GM19328 (cell line): ENCODE data around the gene PDCD1.
"Not testable (repeated sequence)": the region's sequence is repeated elsewhere in the genome, so short reads cannot be mapped to it uniquely, and the experiment has no call there.

Source experiments
- ATAC-seq: cut with Tn5 transposase; IDR thresholded peaks from one replicate; pipeline ENCODE4 v1.9.1; 2021; ENCODE audit warnings: mild to moderate bottlenecking, moderate library complexity; ENCODE audit not compliant: unreplicated experiment

Gene PDCD1

GRCh38 chr2:241858206-241859016, at the start of gene PDCD1:
Gene PDCD1 (minus strand): TSS chr2:241858894. CDS start chr2:241858838, 56 bp downstream.
- ATAC-seq, result no peak

- not testable (repeated sequence) for ATAC-seq
These were observed 49.1 kb upstream of the PDCD1 start for GRCh38 chr2:241907831-241908230.

- no peak for ATAC-seq
These were observed 48.3 kb upstream of the PDCD1 start for GRCh38 chr2:241906826-241907570.

- ATAC-seq, result not testable (repeated sequence)
These were observed 47.7 kb upstream of the PDCD1 start for GRCh38 chr2:241906378-241906770.

- ATAC-seq, result no peak
These were observed 47.2 kb upstream of the PDCD1 start for GRCh38 chr2:241905716-241906377.

GRCh38 chr2:241904791-241905710, 46.4 kb upstream of the PDCD1 start:
- no peak for ATAC-seq

- ATAC-seq, result no peak
These were observed 45.5 kb upstream of the PDCD1 start for GRCh38 chr2:241904011-241904718.

GRCh38 chr2:241903121-241904010, 44.7 kb upstream of the PDCD1 start:
- ATAC-seq, result no peak

- ATAC-seq, result no peak
These were observed 43.8 kb upstream of the PDCD1 start for GRCh38 chr2:241902357-241902991.

- ATAC-seq, result no peak
These were observed 43.0 kb upstream of the PDCD1 start for GRCh38 chr2:241901500-241902351.

- ATAC-seq, result no peak
These were observed 42.3 kb upstream of the PDCD1 start for GRCh38 chr2:241901018-241901380.

GRCh38 chr2:241900251-241901017, 41.7 kb upstream of the PDCD1 start:
- ATAC-seq, result no peak

- ATAC-seq, result no peak
These were observed 40.0 kb upstream of the PDCD1 start for GRCh38 chr2:241898463-241899270.

GRCh38 chr2:241897231-241897916, 38.7 kb upstream of the PDCD1 start:
- no peak for ATAC-seq

GRCh38 chr2:241896746-241897201, 38.1 kb upstream of the PDCD1 start:
- ATAC-seq, result no peak
